Vagina (tissue), 2 donors: ENCODE measurements around the gene IRF2BP1.

ENCODE experiments used
- CTCF ChIP-seq, 3 experiments: fragments of 450-650 bp in 2 of 3; fragments of 200-600 bp in 1 of 3; sonication (generic) in 1 of 3; IDR thresholded peaks; one replicate each; pipeline ENCODE4 v1.5.1; 2017 to 2019; ENCODE audit warnings: antibody characterized with exemption in 3 of 3, mild to moderate bottlenecking in 2 of 3, moderate library complexity in 2 of 3
- POLR2A ChIP-seq, 2 donors: fragments of 450-650 bp; IDR thresholded peaks; one replicate each; pipeline ENCODE4 v1.6.1; 2017; ENCODE audit warnings: antibody characterized with exemption in 2 of 2, mild to moderate bottlenecking in 2 of 2, moderate library complexity in 2 of 2
- POLR2AphosphoS5 ChIP-seq, 2 donors: sonication (generic); formaldehyde crosslinking; IDR thresholded peaks; one replicate each; pipeline ENCODE4 v1.9.0; 2017; ENCODE audit warnings: antibody characterized with exemption in 2 of 2, mild to moderate bottlenecking in 2 of 2, low read depth in 1 of 2; ENCODE audit not compliant: insufficient read depth in 1 of 2

DNA sequence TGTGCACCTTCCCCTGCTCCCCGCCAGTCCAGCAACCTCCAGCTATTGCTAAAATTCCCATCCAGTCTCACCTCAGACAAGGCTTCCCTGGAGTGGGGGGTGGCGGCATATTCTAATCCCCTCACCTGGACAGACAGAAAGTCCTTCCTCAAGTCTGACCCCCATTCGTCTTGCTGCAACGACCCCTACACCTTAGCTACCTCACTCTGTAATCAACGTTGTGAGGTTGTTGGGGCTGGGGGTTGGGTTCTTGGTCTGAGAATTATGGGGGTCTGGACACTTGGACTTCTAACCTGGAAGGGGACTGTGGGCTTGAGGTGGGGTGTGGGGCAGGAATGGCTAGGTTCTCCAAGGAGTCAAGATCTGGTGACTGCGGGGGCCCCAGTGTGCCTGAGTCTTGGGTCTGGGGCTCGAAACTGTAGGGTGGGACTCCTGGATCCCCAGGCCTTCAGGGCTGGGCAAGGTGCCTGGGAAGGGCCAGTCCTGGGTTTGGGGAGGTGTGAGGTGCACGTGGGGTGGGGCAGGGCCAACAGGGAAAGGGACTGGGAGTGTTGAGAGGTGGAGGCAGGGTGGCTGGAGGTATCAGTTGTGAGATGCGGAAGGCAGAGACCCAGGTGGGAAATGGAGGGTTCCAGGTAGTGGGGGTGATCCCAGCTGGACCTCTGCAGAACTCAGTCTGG is 20.5 kb downstream of the IRF2BP1 start:
- no peak for TF ChIP-seq CTCF (IDR thresholded peaks at IDR 0.05)
- TF ChIP-seq POLR2A (IDR thresholded peaks at IDR 0.05): no peak
- TF ChIP-seq POLR2AphosphoS5 (IDR thresholded peaks at IDR 0.05; ENCODE audit: insufficient read depth in 1 of 2, low read depth in 1 of 2): no peak
